Measurements from ENCODE around the gene KIT.

KIT gene

GRCh38 chr4:54657551-54658251 lies at the start of gene KIT:
Gene KIT, plus strand, starts transcription at chr4:54657957. Its CDS starts 58 bp downstream, at chr4:54658015.
- H3K9me3 ChIP-seq (replicated peaks; ENCODE audit: insufficient read depth, low read length), result no peaks in the 10 kb centered on the region
- H3K36me3 ChIP-seq (replicated peaks; ENCODE audit: insufficient read depth, low read length), result no peaks in the 10 kb centered on the region
- peaks cover 23% of the 10 kb centered on the region for H3K27me3 ChIP-seq (replicated peaks; ENCODE audit: insufficient read depth, low read length)
- no peak for TF ChIP-seq EZH2 (optimal IDR thresholded peaks at IDR 0.05; ENCODE audit: low read depth, low read length)
- no peak for TF ChIP-seq EZH2phosphoT487 (IDR thresholded peaks at IDR 0.05; ENCODE audit: low read length)
- TF ChIP-seq CTCF (IDR thresholded peaks at IDR 0.05; ENCODE audit: low read length), result no peak
- no peaks in the 10 kb centered on the region for H3K79me2 ChIP-seq (ENCODE audit: low read length)
- no peaks in the 10 kb centered on the region for H4K20me1 ChIP-seq (ENCODE audit: insufficient read depth, low read length)
- peak within 1 kb of the TSS; percentile 90 for H2AFZ ChIP-seq (ENCODE audit: low read length)
- peak within 1 kb of the TSS; percentile 21; the same call in 1 of the 2 replicates for H3K9ac ChIP-seq (ENCODE audit: low read length)
- H3K4me1 ChIP-seq (ENCODE audit: low read length), result no peaks in the 10 kb centered on the region
- DNase-seq, result no peak
- H3K4me3 ChIP-seq (ENCODE audit: low read length), result peak within 1 kb of the TSS; percentile 67
- H3F3A ChIP-seq (ENCODE audit: insufficient read depth, low read length), result no peaks in the 10 kb centered on the region
- peak within 1 kb of the TSS; percentile 98 for H3K4me2 ChIP-seq (ENCODE audit: low read depth, low read length)
- no peaks in the 10 kb centered on the region for H3K9me2 ChIP-seq (replicated peaks; ENCODE audit: insufficient read depth, low read length)
- no peak within 1 kb of the TSS for H3K27ac ChIP-seq (ENCODE audit: low read length)

GRCh38 chr4:54609310-54609709 lies 48.4 kb upstream of the KIT start:
- TF ChIP-seq EZH2phosphoT487 (IDR thresholded peaks at IDR 0.05; ENCODE audit: low read length) (no peak), EZH2 (optimal IDR thresholded peaks at IDR 0.05; ENCODE audit: low read depth, low read length) (no peak), CTCF (IDR thresholded peaks at IDR 0.05; ENCODE audit: low read length) (no peak)
- H3K36me3 ChIP-seq (replicated peaks; ENCODE audit: insufficient read depth, low read length), result no peaks in the 10 kb centered on the region
- H3F3A ChIP-seq (ENCODE audit: insufficient read depth, low read length), result no peaks in the 10 kb centered on the region
- no peaks in the 10 kb centered on the region for H3K27me3 ChIP-seq (replicated peaks; ENCODE audit: insufficient read depth, low read length)
- H3K4me2 ChIP-seq (ENCODE audit: low read depth, low read length), result no peak overlapping the region
- no peaks in the 10 kb centered on the region for H3K4me1 ChIP-seq (ENCODE audit: low read length)
- H3K27ac ChIP-seq (ENCODE audit: low read length), result no peak overlapping the region
- no peak overlapping the region for H2AFZ ChIP-seq (ENCODE audit: low read length)
- DNase-seq, result no peak
- no peak overlapping the region for H3K9ac ChIP-seq (ENCODE audit: low read length)
- H3K9me2 ChIP-seq (replicated peaks; ENCODE audit: insufficient read depth, low read length), result no peaks in the 10 kb centered on the region
- H3K79me2 ChIP-seq (ENCODE audit: low read length), result no peaks in the 10 kb centered on the region
- H4K20me1 ChIP-seq (ENCODE audit: insufficient read depth, low read length), result no peaks in the 10 kb centered on the region
- no peaks in the 10 kb centered on the region for H3K9me3 ChIP-seq (replicated peaks; ENCODE audit: insufficient read depth, low read length)
- H3K4me3 ChIP-seq (ENCODE audit: low read length), result no peak overlapping the region

- no peaks in the 10 kb centered on the region for H3K9me3 ChIP-seq (replicated peaks; ENCODE audit: insufficient read depth, low read length)
- H3K27ac ChIP-seq (ENCODE audit: low read length), result no peak overlapping the region
- H3K4me2 ChIP-seq (ENCODE audit: low read depth, low read length), result no peak overlapping the region
- no peaks in the 10 kb centered on the region for H3K36me3 ChIP-seq (replicated peaks; ENCODE audit: insufficient read depth, low read length)
- H3K4me1 ChIP-seq (ENCODE audit: low read length), result no peaks in the 10 kb centered on the region
- H3K9me2 ChIP-seq (replicated peaks; ENCODE audit: insufficient read depth, low read length), result no peaks in the 10 kb centered on the region
- no peaks in the 10 kb centered on the region for H3F3A ChIP-seq (ENCODE audit: insufficient read depth, low read length)
- H3K4me3 ChIP-seq (ENCODE audit: low read length), result no peak overlapping the region
- no peaks in the 10 kb centered on the region for H3K79me2 ChIP-seq (ENCODE audit: low read length)
- H4K20me1 ChIP-seq (ENCODE audit: insufficient read depth, low read length), result no peaks in the 10 kb centered on the region
- TF ChIP-seq EZH2 (optimal IDR thresholded peaks at IDR 0.05; ENCODE audit: low read depth, low read length) (no peak), EZH2phosphoT487 (IDR thresholded peaks at IDR 0.05; ENCODE audit: low read length) (no peak), CTCF (IDR thresholded peaks at IDR 0.05; ENCODE audit: low read length) (no peak)
- H3K9ac ChIP-seq (ENCODE audit: low read length), result no peak overlapping the region
- DNase-seq, result no peak
- H3K27me3 ChIP-seq (replicated peaks; ENCODE audit: insufficient read depth, low read length), result no peaks in the 10 kb centered on the region
- H2AFZ ChIP-seq (ENCODE audit: low read length), result no peak overlapping the region
Measured at GRCh38 chr4:54614149-54614548, 43.6 kb upstream of the KIT start.
